ENCODE data around the gene PRKCQ. TPM values are rescaled to one million over a fixed set of nuclear protein-coding genes. Genes with fewer than 3 reads are reported as not detected.

Gene PRKCQ
- total and polyA plus RNA-seq, 9 donors = 8.4 to 21.9 (median 14.7) TPM

DNA sequence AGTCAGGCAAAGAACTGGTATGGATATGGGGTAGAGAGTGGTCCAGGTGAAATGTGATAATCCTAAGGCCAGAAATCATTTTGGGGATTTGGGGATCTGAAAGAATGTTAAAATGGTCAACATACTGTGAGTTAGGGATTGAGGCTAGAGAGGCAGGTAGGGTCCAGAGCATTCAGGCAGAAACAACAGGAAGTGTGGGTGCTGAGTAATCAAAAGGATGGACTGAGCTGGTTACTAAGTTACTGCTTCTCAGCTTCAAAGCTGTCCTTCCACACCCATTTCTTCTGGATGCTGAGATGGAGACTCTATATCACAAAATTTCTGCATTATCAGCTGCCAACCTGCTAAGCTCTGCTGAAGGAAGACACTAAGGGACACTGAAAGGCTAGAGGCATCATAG lies 30.6 kb upstream of the PRKCQ start:
- H3K4me1 ChIP-seq (ENCODE audit: control insufficient read depth, insufficient read depth, low read length) = peaks cover 16% of the 10 kb centered on the region
- H3K9me3 ChIP-seq (replicated peaks; ENCODE audit: control insufficient read depth, low read depth, low read length) = no peaks in the 10 kb centered on the region
- H3K36me3 ChIP-seq (ENCODE audit: control insufficient read depth, insufficient read depth, low read length) = no peaks in the 10 kb centered on the region
- no peak for DNase-seq
- H3K27me3 ChIP-seq (ENCODE audit: control insufficient read depth, insufficient read depth, low read length) = no peaks in the 10 kb centered on the region
- H3K27ac ChIP-seq (ENCODE audit: low read length) = no peak overlapping the region
- H3K4me3 ChIP-seq (ENCODE audit: low read length) = no peak overlapping the region

DNA sequence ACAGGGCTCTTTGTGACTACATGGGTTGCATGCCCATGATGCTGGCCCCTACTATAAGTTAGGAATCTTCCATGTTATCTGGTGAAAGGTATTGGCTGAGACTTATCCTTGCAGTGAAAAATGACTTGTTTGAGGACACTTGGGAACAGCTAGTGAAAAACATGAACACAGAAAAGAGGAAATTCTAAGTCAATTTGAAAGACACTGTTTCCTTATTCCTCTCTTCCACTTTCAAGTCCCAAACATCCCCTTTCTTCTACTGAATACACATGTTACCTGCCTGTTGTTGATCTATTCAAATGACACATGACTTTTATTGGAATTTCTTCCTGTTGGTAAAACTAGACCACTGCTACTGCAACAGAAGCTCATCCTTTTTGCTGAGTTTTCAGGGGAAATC lies 29.5 kb upstream of the PRKCQ start:
- Histone ChIP-seq H3K27ac (ENCODE audit: low read length) (no peak overlapping the region), H3K9me3 (replicated peaks; ENCODE audit: control insufficient read depth, low read depth, low read length) (no peaks in the 10 kb centered on the region), H3K36me3 (ENCODE audit: control insufficient read depth, insufficient read depth, low read length) (no peaks in the 10 kb centered on the region), H3K4me1 (ENCODE audit: control insufficient read depth, insufficient read depth, low read length) (peaks cover 16% of the 10 kb centered on the region), H3K27me3 (ENCODE audit: control insufficient read depth, insufficient read depth, low read length) (no peaks in the 10 kb centered on the region), H3K4me3 (ENCODE audit: low read length) (no peak overlapping the region)
- DNase-seq = no peak

DNA sequence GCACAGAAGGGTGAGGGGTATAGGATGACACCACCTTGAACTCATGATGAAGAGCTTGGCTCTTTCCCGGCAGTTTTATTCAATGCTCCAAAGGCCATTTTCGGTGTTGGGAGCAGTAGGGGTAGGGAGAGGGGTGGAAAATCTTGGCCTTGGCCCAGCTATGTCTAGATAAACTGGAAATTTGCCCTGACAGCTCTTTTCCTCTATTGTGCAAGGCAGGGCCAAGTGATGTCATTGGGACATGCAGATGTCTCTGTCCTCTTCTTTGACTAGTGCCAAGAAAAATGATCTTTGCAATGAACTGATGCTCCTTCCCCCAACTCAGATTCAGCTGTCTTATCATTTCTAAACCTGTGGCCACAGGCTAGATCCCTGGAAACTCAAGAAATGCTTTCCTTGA lies 27.7 kb upstream of the PRKCQ start:
- no peaks in the 10 kb centered on the region for H3K27me3 ChIP-seq (ENCODE audit: control insufficient read depth, insufficient read depth, low read length)
- WGBS (ENCODE audit: insufficient coverage) = 24% methylated on average over 2 of the region's 2 CpGs
- H3K4me3 ChIP-seq (ENCODE audit: low read length) = no peak overlapping the region
- peak; percentile 90 for DNase-seq
- H3K4me1 ChIP-seq (ENCODE audit: control insufficient read depth, insufficient read depth, low read length) = peaks cover 28% of the 10 kb centered on the region
- H3K36me3 ChIP-seq (ENCODE audit: control insufficient read depth, insufficient read depth, low read length) = no peaks in the 10 kb centered on the region
- no peaks in the 10 kb centered on the region for H3K9me3 ChIP-seq (replicated peaks; ENCODE audit: control insufficient read depth, low read depth, low read length)
- no peak overlapping the region for H3K27ac ChIP-seq (ENCODE audit: low read length)

DNA sequence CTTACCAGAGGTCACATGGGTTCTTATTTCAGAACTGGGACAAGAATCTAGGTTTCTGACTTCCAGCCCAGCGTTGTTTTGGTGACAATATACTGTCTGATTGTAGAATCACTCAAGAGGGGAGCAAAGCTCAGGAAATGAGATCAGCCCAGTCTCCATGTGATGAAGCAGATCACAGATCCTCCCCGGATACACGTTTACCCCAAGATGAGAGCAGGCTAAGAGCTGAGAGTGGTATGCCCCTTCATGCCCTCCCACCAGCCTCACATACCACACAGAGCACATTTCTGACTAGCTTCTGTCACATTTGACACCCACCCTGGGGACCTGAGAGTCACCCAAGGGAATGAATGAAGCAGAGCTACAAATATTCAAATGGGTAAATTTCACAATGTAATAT lies 27.1 kb upstream of the PRKCQ start:
- DNase-seq = peak; percentile 23
- H3K4me1 ChIP-seq (ENCODE audit: control insufficient read depth, insufficient read depth, low read length) = peaks cover 30% of the 10 kb centered on the region
- H3K9me3 ChIP-seq (replicated peaks; ENCODE audit: control insufficient read depth, low read depth, low read length) = no peaks in the 10 kb centered on the region
- 80% methylated on average over 1 of the region's 3 CpGs for WGBS (ENCODE audit: insufficient coverage)
- no peaks in the 10 kb centered on the region for H3K27me3 ChIP-seq (ENCODE audit: control insufficient read depth, insufficient read depth, low read length)
- no peak overlapping the region for H3K4me3 ChIP-seq (ENCODE audit: low read length)
- H3K36me3 ChIP-seq (ENCODE audit: control insufficient read depth, insufficient read depth, low read length) = no peaks in the 10 kb centered on the region
- no peak overlapping the region for H3K27ac ChIP-seq (ENCODE audit: low read length)

DNA sequence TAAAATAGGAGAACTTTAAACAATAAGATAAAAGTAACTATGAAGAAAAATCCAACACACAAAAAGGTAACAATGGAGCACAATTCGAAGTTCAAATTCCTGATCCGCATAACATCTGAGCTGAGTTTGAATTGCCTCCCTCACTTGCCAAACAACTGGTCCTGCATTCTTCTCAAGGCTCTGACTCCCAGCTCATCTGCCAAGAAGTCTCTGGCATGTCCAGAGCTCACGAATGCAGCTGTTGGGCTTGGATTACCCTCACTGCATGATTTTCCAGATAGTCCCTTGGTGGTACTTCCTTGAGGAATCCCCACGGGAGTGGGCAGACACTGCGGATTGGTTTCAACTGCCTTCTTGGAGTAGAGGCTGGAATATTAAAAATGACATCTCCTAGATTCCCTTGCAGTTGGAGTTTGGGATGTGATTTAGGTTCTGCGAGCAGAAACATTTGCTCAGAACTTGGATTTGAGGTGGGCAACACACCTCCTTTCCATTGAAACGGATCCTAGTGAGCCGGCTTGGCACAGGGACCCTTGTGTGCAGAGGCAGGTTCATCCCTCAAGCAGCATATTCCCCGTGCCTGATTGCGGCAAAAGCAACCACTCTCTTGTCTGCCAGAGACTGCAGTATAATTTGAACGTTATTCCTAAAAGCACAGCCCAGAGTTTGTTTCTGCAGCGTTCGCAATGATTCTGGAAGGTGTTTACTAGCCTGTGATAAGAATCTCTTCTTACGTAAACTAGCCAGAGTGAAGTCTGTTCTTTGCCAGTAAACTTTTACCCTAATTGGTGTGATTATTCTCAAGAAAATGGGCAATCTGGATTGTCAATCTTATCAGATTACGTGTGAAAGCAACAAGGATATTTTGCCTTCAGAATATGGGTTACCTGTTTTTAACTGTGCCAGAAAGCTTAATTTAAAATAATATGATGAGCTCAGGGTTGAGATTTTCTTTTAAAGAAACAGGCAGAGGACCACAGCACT lies 23.4 kb upstream of the PRKCQ start:
- Histone ChIP-seq H3K9me3 (replicated peaks; ENCODE audit: control insufficient read depth, low read depth, low read length) (no peaks in the 10 kb centered on the region), H3K27me3 (ENCODE audit: control insufficient read depth, insufficient read depth, low read length) (no peaks in the 10 kb centered on the region), H3K4me1 (ENCODE audit: control insufficient read depth, insufficient read depth, low read length) (peaks cover 30% of the 10 kb centered on the region), H3K4me3 (ENCODE audit: low read length) (no peak overlapping the region), H3K27ac (ENCODE audit: low read length) (peak overlapping the region; percentile 38), H3K36me3 (ENCODE audit: control insufficient read depth, insufficient read depth, low read length) (no peaks in the 10 kb centered on the region)
- WGBS (ENCODE audit: insufficient coverage) = 30% methylated on average over 8 of the region's 15 CpGs
- DNase-seq = peak; percentile 91

DNA sequence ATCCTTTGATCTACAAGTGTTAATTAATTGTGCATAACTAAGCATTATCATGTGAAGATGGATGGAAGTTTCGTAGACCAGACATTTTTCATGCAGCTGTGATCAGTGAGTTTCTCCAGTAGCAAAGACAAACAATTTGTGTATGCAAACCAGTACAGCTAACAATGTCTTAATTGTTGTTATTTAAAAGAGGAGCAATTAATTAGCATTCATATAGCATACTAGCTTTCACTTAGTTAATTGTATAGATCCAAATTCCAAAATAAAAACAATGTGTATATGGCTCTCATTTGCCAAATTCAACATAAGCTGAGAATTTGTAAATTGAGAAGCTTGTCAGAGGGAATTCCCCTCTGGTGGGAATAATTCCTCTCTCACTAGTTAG lies 22.6 kb upstream of the PRKCQ start:
- no CpG with 5 or more reads among the region's 1 CpG for WGBS (ENCODE audit: insufficient coverage)
- H3K9me3 ChIP-seq (replicated peaks; ENCODE audit: control insufficient read depth, low read depth, low read length) = no peaks in the 10 kb centered on the region
- H3K4me3 ChIP-seq (ENCODE audit: low read length) = no peak overlapping the region
- no peak for DNase-seq
- peak overlapping the region; percentile 38 for H3K27ac ChIP-seq (ENCODE audit: low read length)
- peaks cover 24% of the 10 kb centered on the region for H3K4me1 ChIP-seq (ENCODE audit: control insufficient read depth, insufficient read depth, low read length)
- no peaks in the 10 kb centered on the region for H3K27me3 ChIP-seq (ENCODE audit: control insufficient read depth, insufficient read depth, low read length)
- no peaks in the 10 kb centered on the region for H3K36me3 ChIP-seq (ENCODE audit: control insufficient read depth, insufficient read depth, low read length)

DNA sequence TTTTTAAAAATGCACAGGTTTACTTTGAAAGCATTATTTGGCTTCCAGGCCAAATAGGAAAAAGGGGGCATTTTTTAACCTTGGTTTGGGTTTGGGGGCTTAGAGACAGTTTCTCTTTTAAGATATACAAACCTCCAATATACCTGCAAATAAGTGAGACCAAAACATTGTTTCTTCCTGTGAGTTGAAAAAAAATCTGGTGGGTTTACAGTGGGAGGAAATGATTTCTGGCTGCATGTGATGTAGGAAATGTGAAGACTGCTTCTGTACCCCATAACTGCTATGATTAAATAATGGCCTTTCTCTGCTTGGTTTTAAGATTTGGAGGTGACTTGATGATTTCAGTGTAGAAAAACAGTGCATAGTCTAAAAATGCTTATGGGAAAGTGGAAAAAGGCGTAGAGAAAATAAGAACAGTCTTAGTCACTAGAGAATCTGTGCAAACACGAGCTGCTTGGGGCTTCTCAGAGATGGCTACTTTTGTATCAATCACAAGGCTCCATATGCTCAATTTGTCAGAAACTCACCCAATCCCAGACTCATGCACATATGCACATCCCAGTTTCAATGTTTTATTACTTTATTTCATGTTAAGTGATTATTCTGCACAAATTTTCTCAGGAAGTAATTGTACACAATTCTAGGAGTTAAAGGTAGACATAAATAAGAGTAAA lies 22.1 kb upstream of the PRKCQ start:
- no peak overlapping the region for H3K27ac ChIP-seq (ENCODE audit: low read length)
- H3K36me3 ChIP-seq (ENCODE audit: control insufficient read depth, insufficient read depth, low read length) = no peaks in the 10 kb centered on the region
- no peak for DNase-seq
- no peaks in the 10 kb centered on the region for H3K9me3 ChIP-seq (replicated peaks; ENCODE audit: control insufficient read depth, low read depth, low read length)
- peaks cover 20% of the 10 kb centered on the region for H3K4me1 ChIP-seq (ENCODE audit: control insufficient read depth, insufficient read depth, low read length)
- H3K4me3 ChIP-seq (ENCODE audit: low read length) = no peak overlapping the region
- no CpG with 5 or more reads among the region's 2 CpGs for WGBS (ENCODE audit: insufficient coverage)
- H3K27me3 ChIP-seq (ENCODE audit: control insufficient read depth, insufficient read depth, low read length) = no peaks in the 10 kb centered on the region

DNA sequence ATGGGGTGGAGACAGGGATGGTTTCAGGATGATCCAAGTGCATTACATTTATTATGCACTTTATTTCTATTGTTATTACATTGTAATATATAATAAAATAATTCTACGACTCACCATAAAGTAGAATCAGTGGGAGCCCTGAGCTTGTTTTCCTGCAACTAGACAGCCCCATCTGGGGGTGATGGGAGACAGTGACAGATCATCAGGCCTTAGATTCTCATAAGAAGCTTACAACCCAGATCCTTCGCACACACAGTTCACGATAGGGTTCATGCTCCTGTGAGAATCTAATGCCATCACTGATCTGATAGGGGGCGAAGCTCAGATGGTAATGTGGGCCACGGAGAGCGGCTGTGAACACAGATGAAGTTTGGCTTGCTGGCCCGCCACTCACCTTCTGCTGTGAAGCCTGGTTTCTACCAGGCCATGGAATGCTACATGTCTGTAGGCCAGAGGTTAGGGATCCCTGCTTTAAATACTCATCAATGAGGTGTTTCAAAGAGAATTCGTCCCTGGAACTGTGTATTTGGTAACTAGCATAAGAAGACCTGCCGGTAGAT lies 21.2 kb upstream of the PRKCQ start:
- no peaks in the 10 kb centered on the region for H3K9me3 ChIP-seq (replicated peaks; ENCODE audit: control insufficient read depth, low read depth, low read length)
- no peak overlapping the region for H3K4me3 ChIP-seq (ENCODE audit: low read length)
- no peak overlapping the region for H3K27ac ChIP-seq (ENCODE audit: low read length)
- H3K27me3 ChIP-seq (ENCODE audit: control insufficient read depth, insufficient read depth, low read length) = no peaks in the 10 kb centered on the region
- no peaks in the 10 kb centered on the region for H3K36me3 ChIP-seq (ENCODE audit: control insufficient read depth, insufficient read depth, low read length)
- 97% methylated on average over 6 of the region's 9 CpGs for WGBS (ENCODE audit: insufficient coverage)
- peaks cover 16% of the 10 kb centered on the region for H3K4me1 ChIP-seq (ENCODE audit: control insufficient read depth, insufficient read depth, low read length)
- DNase-seq = no peak

DNA sequence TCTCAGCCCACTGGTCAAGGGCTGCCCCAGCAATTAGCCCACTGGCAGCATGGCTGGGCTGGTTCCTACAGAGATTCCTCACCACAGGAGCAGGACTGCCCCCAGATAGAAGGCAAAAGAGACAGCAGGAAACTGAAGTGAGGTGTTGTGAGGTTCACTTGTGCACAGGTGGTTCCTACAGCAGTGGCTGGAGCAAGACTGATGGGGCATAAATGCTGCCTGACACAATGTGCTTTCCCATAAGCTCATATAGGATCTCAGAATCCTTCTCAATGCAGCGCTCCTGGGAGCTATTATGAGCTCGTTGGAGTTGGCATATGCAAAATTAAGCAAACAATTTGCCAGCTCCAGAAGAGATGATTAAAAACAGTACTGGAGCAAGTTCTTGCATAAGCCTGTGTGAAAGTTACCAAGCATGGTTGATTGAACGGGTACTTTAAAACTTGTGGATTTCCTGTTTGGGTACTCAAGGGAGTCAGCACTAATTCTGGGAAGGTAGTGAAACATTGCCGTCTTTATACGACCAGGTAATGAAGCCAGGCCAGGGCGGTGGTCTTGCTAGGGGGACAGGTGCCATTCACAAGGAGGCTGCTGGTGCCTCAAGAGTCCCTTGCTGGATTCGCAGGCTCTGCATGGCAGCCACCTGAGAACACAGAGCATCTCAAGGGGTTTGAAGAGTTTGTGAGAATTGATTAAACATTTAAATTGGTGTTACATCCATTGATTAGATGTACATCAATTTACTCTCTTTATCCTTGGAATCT lies 20.3 kb upstream of the PRKCQ start:
- Histone ChIP-seq H3K4me3 (ENCODE audit: low read length) (no peak overlapping the region), H3K36me3 (ENCODE audit: control insufficient read depth, insufficient read depth, low read length) (no peaks in the 10 kb centered on the region), H3K9me3 (replicated peaks; ENCODE audit: control insufficient read depth, low read depth, low read length) (no peaks in the 10 kb centered on the region), H3K27me3 (ENCODE audit: control insufficient read depth, insufficient read depth, low read length) (no peaks in the 10 kb centered on the region), H3K27ac (ENCODE audit: low read length) (no peak overlapping the region), H3K4me1 (ENCODE audit: control insufficient read depth, insufficient read depth, low read length) (peaks cover 16% of the 10 kb centered on the region)
- 79% methylated on average over 5 of the region's 7 CpGs for WGBS (ENCODE audit: insufficient coverage)
- DNase-seq = no peak

DNA sequence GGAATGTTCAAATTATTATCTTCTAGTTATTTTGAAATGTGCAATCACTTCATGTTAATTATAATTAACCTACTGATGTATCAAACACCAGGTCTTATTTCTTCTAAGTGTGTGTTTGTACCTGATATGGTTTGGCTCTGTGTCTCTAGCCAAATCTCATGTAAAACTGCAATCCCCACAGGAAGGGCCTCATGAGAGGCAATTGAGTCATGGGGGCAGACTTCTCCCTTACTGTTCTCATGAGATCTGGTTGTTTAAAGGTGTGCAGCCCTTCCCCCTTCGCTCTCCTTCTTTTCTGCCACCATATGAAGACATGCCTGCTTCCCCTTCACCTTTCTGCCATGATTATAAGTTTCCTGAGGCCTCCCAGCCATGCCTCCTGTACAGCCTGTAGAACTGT lies 18.6 kb upstream of the PRKCQ start:
- Histone ChIP-seq H3K9me3 (replicated peaks; ENCODE audit: control insufficient read depth, low read depth, low read length) (no peaks in the 10 kb centered on the region), H3K4me3 (ENCODE audit: low read length) (no peak overlapping the region), H3K36me3 (ENCODE audit: control insufficient read depth, insufficient read depth, low read length) (no peaks in the 10 kb centered on the region), H3K27me3 (ENCODE audit: control insufficient read depth, insufficient read depth, low read length) (no peaks in the 10 kb centered on the region), H3K27ac (ENCODE audit: low read length) (no peak overlapping the region), H3K4me1 (ENCODE audit: control insufficient read depth, insufficient read depth, low read length) (peaks cover 11% of the 10 kb centered on the region)
- WGBS (ENCODE audit: insufficient coverage) = no CpG with 5 or more reads among the region's 1 CpG
- no peak for DNase-seq

All from muscle of leg (tissue), 11 donors.